ENCODE data around the gene PTCD1. TPM values are rescaled to one million over a fixed set of nuclear protein-coding genes. Genes with fewer than 3 reads are reported as not detected.

PTCD1 gene
- total RNA-seq, 1 donor from 2014 or later, result 11.3 TPM

Other genes with a start within 250 kb of the PTCD1 start
- gene KPNA7, start 230.7 kb downstream of the PTCD1 start, total RNA-seq, result 0.77 and 1.8 TPM in 2 replicates
- gene MYH16, start 166.0 kb downstream of the PTCD1 start, total RNA-seq, result 0.26 and 0.53 TPM in 2 replicates
- gene ARPC1A, start 112.9 kb downstream of the PTCD1 start, total RNA-seq, result 234 and 269 TPM in 2 replicates
- 336 and 569 TPM in 2 replicates for gene ARPC1B, start 64.1 kb downstream of the PTCD1 start, total RNA-seq
- gene PDAP1, start 30.2 kb downstream of the PTCD1 start, total RNA-seq, result 38.2 and 45.1 TPM in 2 replicates
- 121 and 232 TPM in 2 replicates for gene BUD31, start 29.8 kb downstream of the PTCD1 start, total RNA-seq
- gene CPSF4, start 145 bp upstream of the PTCD1 start, total RNA-seq, result 48.3 and 54.5 TPM in 2 replicates
- gene ATP5MF, start 27.4 kb upstream of the PTCD1 start, total RNA-seq, result 241 and 333 TPM in 2 replicates
- 2.9 and 4.1 TPM in 2 replicates for gene ZNF789, start 34.1 kb upstream of the PTCD1 start, total RNA-seq
- 20.4 and 24.2 TPM in 2 replicates for gene ZNF394, start 61.5 kb upstream of the PTCD1 start, total RNA-seq
- gene ZKSCAN5, start 65.9 kb upstream of the PTCD1 start, total RNA-seq, result 10.3 and 10.5 TPM in 2 replicates
- gene FAM200A, start 113.3 kb upstream of the PTCD1 start, total RNA-seq, result 4.5 and 5.5 TPM in 2 replicates
- gene ZNF655, start 119.8 kb upstream of the PTCD1 start, total RNA-seq, result 46.6 and 51.1 TPM in 2 replicates
- 0.53 and 0.77 TPM in 2 replicates for gene TMEM225B, start 159.5 kb upstream of the PTCD1 start, total RNA-seq
- 12.4 and 13.8 TPM in 2 replicates for gene ZSCAN25, start 178.1 kb upstream of the PTCD1 start, total RNA-seq
- gene CYP3A5, start 241.2 kb upstream of the PTCD1 start, total RNA-seq, result 3.7 and 30.2 TPM in 2 replicates